Measurements from ENCODE around the gene CEP112. TPM values are rescaled to one million over a fixed set of nuclear protein-coding genes. Genes with fewer than 3 reads are reported as not detected.

CEP112 gene
- total and polyA plus RNA-seq, 10 of the 15 experiments (the other 5 are each of a cell fraction or from before 2014, with no cell fraction given) = 0.11 to 3.8 (median 0.32) TPM; not detected in 1

GRCh38 chr17:65712383-65713267, 479.3 kb downstream of the CEP112 start (continued):
- TF ChIP-seq MEF2A (IDR thresholded peaks at IDR 0.05; ENCODE audit: insufficient read depth, low read depth, low read length) = no peak
- TF ChIP-seq MXI1 (IDR thresholded peaks at IDR 0.05; ENCODE audit: low read depth, low read length) = no peak
- no peak for TF ChIP-seq BCL11A (IDR thresholded peaks at IDR 0.05; ENCODE audit: low read depth, low read length)
- TF ChIP-seq POLR2AphosphoS5 (IDR thresholded peaks at IDR 0.05; ENCODE audit: low read length) = no peak
- TF ChIP-seq FOXM1 (IDR thresholded peaks at IDR 0.05; ENCODE audit: low read depth, low read length) = no peak
- no peak for TF ChIP-seq EP300 (IDR thresholded peaks at IDR 0.05; ENCODE audit: borderline replicate concordance in 1 of 2, control insufficient read depth in 1 of 2, low read depth in 2 of 2, low read length in 2 of 2)
- no peak for TF ChIP-seq CBX5 (IDR thresholded peaks at IDR 0.05; ENCODE audit: low read depth)
- TF ChIP-seq E2F4 (IDR thresholded peaks at IDR 0.05; ENCODE audit: low read depth, low read length) = 0 out of 2 replicates have a peak, but pooled peaks have one; percentile 23
- TF ChIP-seq SIN3A (IDR thresholded peaks at IDR 0.05; ENCODE audit: low read depth, low read length) = no peak
- TF ChIP-seq PKNOX1 (IDR thresholded peaks at IDR 0.05) = no peak; the same call in 1 of the 2 replicates
- peak; percentile 69; the same call in 1 of the 2 replicates for TF ChIP-seq ZNF384 (IDR thresholded peaks at IDR 0.05; ENCODE audit: borderline replicate concordance, low read depth, low read length)
- TF ChIP-seq GABPA (IDR thresholded peaks at IDR 0.05; ENCODE audit: low read depth) = no peak
- no peak for TF ChIP-seq RAD21 (IDR thresholded peaks at IDR 0.05; ENCODE audit: insufficient read depth, low read depth, low read length)
- no peak for TF ChIP-seq WRNIP1 (IDR thresholded peaks at IDR 0.05; ENCODE audit: borderline replicate concordance, low read depth, low read length)
- TF ChIP-seq HCFC1 (IDR thresholded peaks at IDR 0.05; ENCODE audit: low read length) = no peak
- TF ChIP-seq BACH1 (IDR thresholded peaks at IDR 0.05; ENCODE audit: borderline replicate concordance) = no peak
- TF ChIP-seq USF1 (IDR thresholded peaks at IDR 0.05; ENCODE audit: borderline replicate concordance, extremely low read length, insufficient read depth, low read depth, low read length) = no peak
- TF ChIP-seq PAX5 (IDR thresholded peaks at IDR 0.05; ENCODE audit: borderline replicate concordance, low read depth, low read length) = no peak
- TF ChIP-seq E4F1 (IDR thresholded peaks at IDR 0.05; ENCODE audit: borderline replicate concordance, partially characterized antibody) = no peak
- TF ChIP-seq MYC (IDR thresholded peaks at IDR 0.05; ENCODE audit: insufficient read depth, insufficient read length, insufficient replicate concordance, low read length, severe bottlenecking) = no peak
- no peak for TF ChIP-seq ZNF274 (IDR thresholded peaks at IDR 0.05; ENCODE audit: insufficient read depth, insufficient read length)
- TF ChIP-seq ZBED1 (IDR thresholded peaks at IDR 0.05; ENCODE audit: borderline replicate concordance) = no peak
- TF ChIP-seq TCF12 (IDR thresholded peaks at IDR 0.05; ENCODE audit: low read depth, low read length) = no peak
- no peak for TF ChIP-seq SUZ12 (IDR thresholded peaks at IDR 0.05; ENCODE audit: unreplicated experiment)
- TF ChIP-seq RFX5 (IDR thresholded peaks at IDR 0.05; ENCODE audit: low read depth, low read length) = no peak

All from GM12878 (cell line).